Uterus (tissue), 4 donors: Measurements from ENCODE around the gene JAK1. TPM values are rescaled to one million over a fixed set of nuclear protein-coding genes. Genes with fewer than 3 reads are reported as not detected.

Experiments
- DNase-seq, 2 donors: peaks; one replicate each; pipeline ENCODE4 v3.0.0-alpha.2; 2019 to 2020
- H3K27ac ChIP-seq, 2 donors: fragments of 200-600 bp; sonication (generic); 1 replicate in 1 of 2; 2 replicates in 1 of 2; pipeline ENCODE4 v1.5.1; 2016 to 2018
- H3K27me3 ChIP-seq, 2 donors: fragments of 200-600 bp; sonication (generic); one replicate each; pipeline ENCODE4 v1.5.1; 2018 to 2019; ENCODE audit warnings: control low read depth in 1 of 2
- H3K36me3 ChIP-seq, 2 donors: fragments of 200-600 bp; sonication (generic); one replicate each; pipeline ENCODE4 v1.5.1; 2019; ENCODE audit warnings: control low read depth in 1 of 2
- H3K4me1 ChIP-seq, 2 donors: fragments of 200-600 bp; sonication (generic); one replicate each; pipeline ENCODE4 v1.5.1; 2018 to 2019; ENCODE audit warnings: control low read depth in 1 of 2
- H3K4me3 ChIP-seq, 2 donors: fragments of 200-600 bp; sonication (generic); 1 replicate in 1 of 2; 2 replicates in 1 of 2; pipeline ENCODE4 v1.5.1; 2018 to 2019; ENCODE audit warnings: mild to moderate bottlenecking in 1 of 2
- H3K9me3 ChIP-seq, 2 donors: fragments of 200-600 bp; sonication (generic); one replicate each; pipeline ENCODE4 v1.5.1; 2019; ENCODE audit warnings: control low read depth in 1 of 2
- CTCF ChIP-seq, 4 experiments: fragments of 200-600 bp in 2 of 4; fragments of 450-650 bp in 2 of 4; sonication (generic) in 2 of 4; IDR thresholded peaks; one replicate each; pipeline ENCODE4 v1.5.1; 2016 to 2019; ENCODE audit warnings: antibody characterized with exemption in 4 of 4, mild to moderate bottlenecking in 2 of 4, moderate library complexity in 1 of 4
- POLR2A ChIP-seq, 2 donors: fragments of 450-650 bp; IDR thresholded peaks; one replicate each; pipeline ENCODE4 v1.6.1; 2016; ENCODE audit warnings: antibody characterized with exemption in 2 of 2, mild to moderate bottlenecking in 1 of 2, moderate library complexity in 1 of 2
- intact Hi-C: fragments of 100-400 bp; cut with DNase I; formaldehyde crosslinking; loops from one replicate; pipeline ENCODE4 v1.15.1; 2023; ENCODE audit warnings: low total_unique reads
- total RNA-seq, 4 donors: library from RNA; depleted of rRNA in 3 of 4; stranded (reverse); fragments of >200 nt in 3 of 4; gene quantifications; one replicate each; pipeline versions ENCODE4 v1.1.0 to v1.2.4, GENCODE V29; 2014 to 2023
- donor health status: DM: yes; HTN: yes; CAD: no.

JAK1 gene
- total RNA-seq, 4 donors from 2014 or later, result 70.9 to 136 (median 125) TPM

DNA sequence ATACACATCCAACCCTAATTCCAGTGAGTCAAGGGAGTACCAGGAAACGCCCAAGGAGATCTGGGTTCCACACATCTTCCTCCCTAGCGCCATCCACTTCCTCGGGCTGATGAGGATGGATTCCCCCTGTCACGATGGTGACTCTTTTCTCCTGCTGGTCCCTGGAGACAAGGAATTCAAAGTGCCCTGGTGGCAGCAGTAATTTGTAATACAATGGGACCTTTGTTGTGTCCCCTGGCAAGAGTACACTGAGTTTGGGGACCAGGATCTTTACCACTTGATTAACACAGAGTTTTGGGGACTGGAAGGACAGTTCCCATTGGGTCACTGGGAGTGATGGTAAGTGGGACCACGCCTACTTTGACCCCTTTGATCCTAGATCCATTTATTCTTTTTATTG, 9.4 kb upstream of the JAK1 start:
- no peak overlapping the region for H3K4me3 ChIP-seq
- no peak for DNase-seq
- no peaks in the 10 kb centered on the region for H3K36me3 ChIP-seq
- TF ChIP-seq POLR2A (IDR thresholded peaks at IDR 0.05), result no peak
- no peak for TF ChIP-seq CTCF (IDR thresholded peaks at IDR 0.05)
- no peaks in the 10 kb centered on the region for H3K27me3 ChIP-seq
- no peaks in the 10 kb centered on the region for H3K4me1 ChIP-seq
- intact Hi-C loops, result no loop called here
- H3K27ac ChIP-seq, result no peak overlapping the region
- H3K9me3 ChIP-seq, result no peaks in the 10 kb centered on the region

- TF ChIP-seq POLR2A (IDR thresholded peaks at IDR 0.05), result no peak
- TF ChIP-seq CTCF (IDR thresholded peaks at IDR 0.05), result no peak
- no peaks in the 10 kb centered on the region for H3K36me3 ChIP-seq
- no peaks in the 10 kb centered on the region for H3K9me3 ChIP-seq
- no peaks in the 10 kb centered on the region for H3K27me3 ChIP-seq
- no peak overlapping the region for H3K4me3 ChIP-seq
- intact Hi-C loops, result no loop called here
- DNase-seq, result no peak
- no peaks in the 10 kb centered on the region for H3K4me1 ChIP-seq
- H3K27ac ChIP-seq, result no peak overlapping the region
Observed at GRCh38 chr1:64975127-64975526, 8.8 kb upstream of the JAK1 start.

DNA sequence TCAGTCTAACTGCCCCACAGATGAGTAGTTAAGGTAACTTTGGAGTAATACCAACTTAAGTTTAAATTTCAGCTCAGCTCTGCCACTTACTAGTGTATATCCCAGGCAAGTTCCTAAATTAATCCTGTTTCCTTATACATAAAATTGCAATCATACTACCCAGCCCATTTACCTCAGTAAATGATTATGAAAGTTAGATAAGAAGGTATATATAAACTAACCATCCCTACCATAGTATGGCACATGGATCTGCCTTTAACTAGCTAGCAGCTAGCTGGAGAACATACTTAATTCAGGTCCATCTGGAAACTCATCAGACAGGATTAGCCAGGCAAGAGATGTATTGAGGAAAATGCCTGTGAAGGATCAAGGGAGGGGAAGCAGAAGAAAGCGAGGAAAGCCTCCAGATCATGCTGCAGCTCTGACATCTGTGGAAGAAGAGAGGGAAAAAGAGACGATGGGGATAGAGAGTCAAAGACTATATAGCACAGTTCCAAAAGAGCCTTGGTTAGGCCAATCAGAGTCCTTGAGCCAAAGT, 8.0 kb upstream of the JAK1 start:
- Histone ChIP-seq H3K36me3 (no peaks in the 10 kb centered on the region), H3K27ac (no peak overlapping the region), H3K4me3 (no peak overlapping the region), H3K4me1 (no peaks in the 10 kb centered on the region), H3K9me3 (no peaks in the 10 kb centered on the region), H3K27me3 (no peaks in the 10 kb centered on the region)
- intact Hi-C loops, result no loop called here
- TF ChIP-seq CTCF (IDR thresholded peaks at IDR 0.05) (no peak), POLR2A (IDR thresholded peaks at IDR 0.05) (no peak)
- DNase-seq, result no peak

GRCh38 chr1:64973061-64973647, 6.8 kb upstream of the JAK1 start:
- TF ChIP-seq CTCF (IDR thresholded peaks at IDR 0.05) (no peak), POLR2A (IDR thresholded peaks at IDR 0.05) (no peak)
- H3K4me3 ChIP-seq, result no peak overlapping the region
- H3K9me3 ChIP-seq, result no peaks in the 10 kb centered on the region
- no peak for DNase-seq
- no peaks in the 10 kb centered on the region for H3K36me3 ChIP-seq
- no peak overlapping the region for H3K27ac ChIP-seq
- H3K4me1 ChIP-seq, result no peaks in the 10 kb centered on the region
- no peaks in the 10 kb centered on the region for H3K27me3 ChIP-seq
- intact Hi-C loops, result no loop called here

- Histone ChIP-seq H3K9me3 (no peaks in the 10 kb centered on the region), H3K27me3 (no peaks in the 10 kb centered on the region), H3K4me3 (no peak overlapping the region), H3K4me1 (peaks cover 0 to 3% of the 10 kb centered on the region in 2 donors), H3K27ac (peak overlapping the region in 1 of 2 donors; percentile 8), H3K36me3 (no peaks in the 10 kb centered on the region)
- TF ChIP-seq POLR2A (IDR thresholded peaks at IDR 0.05) (no peak), CTCF (IDR thresholded peaks at IDR 0.05) (no peak)
- DNase-seq, result no peak
- intact Hi-C loops, result no loop called here
Observed at GRCh38 chr1:64969305-64970046, 3.1 kb upstream of the JAK1 start.
